Measurements from ENCODE around the gene THSD4. TPM values are rescaled to one million over a fixed set of nuclear protein-coding genes. Genes with fewer than 3 reads are reported as not detected.

The THSD4 gene
- polyA plus RNA-seq, 1 donor from 2014 or later: 0.46 TPM

DNA sequence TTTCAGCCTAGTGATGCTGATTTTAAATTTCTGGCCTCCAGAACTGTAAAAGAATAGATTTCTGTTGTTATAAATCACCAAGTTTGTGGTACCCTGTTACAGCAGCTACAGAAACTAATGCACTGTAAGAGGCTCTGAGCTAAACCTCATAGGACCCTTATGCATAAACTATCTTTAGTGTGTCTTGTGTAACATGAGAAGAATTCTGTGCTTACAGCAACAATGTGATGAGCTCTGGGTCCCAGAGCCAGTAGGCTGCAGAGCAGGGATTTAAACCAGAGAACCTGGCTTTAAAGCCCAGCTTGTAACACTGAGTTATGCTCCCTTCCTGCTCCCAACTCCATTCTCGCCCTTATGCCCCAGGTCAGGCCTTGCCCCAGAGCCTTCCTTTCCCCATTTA is 113.1 kb downstream of the THSD4 start:
- no peak overlapping the region for H3K4me2 ChIP-seq (ENCODE audit: low read length)
- H3K9me3 ChIP-seq (ENCODE audit: low read length): no peaks in the 10 kb centered on the region
- no peak overlapping the region for H2AFZ ChIP-seq (ENCODE audit: low read depth, low read length)
- no peaks in the 10 kb centered on the region for H3F3A ChIP-seq (ENCODE audit: insufficient read depth, low read length, poor library complexity, severe bottlenecking)
- no peaks in the 10 kb centered on the region for H3K36me3 ChIP-seq (ENCODE audit: insufficient read depth, low read length)
- no peaks in the 10 kb centered on the region for H3K79me2 ChIP-seq (replicated peaks; ENCODE audit: insufficient read depth, low read length)
- no peaks in the 10 kb centered on the region for H4K20me1 ChIP-seq (ENCODE audit: insufficient read depth)
- H3K4me3 ChIP-seq (ENCODE audit: low read length): no peak overlapping the region
- H3K27ac ChIP-seq (ENCODE audit: low read length): no peak overlapping the region
- TF ChIP-seq TAF1 (IDR thresholded peaks at IDR 0.05; ENCODE audit: low read depth): no peak
- TF ChIP-seq POLR2AphosphoS5 (IDR thresholded peaks at IDR 0.05): no peak
- TF ChIP-seq EP300 (conservative IDR thresholded peaks at IDR 0.05; ENCODE audit: poor library complexity, severe bottlenecking): no peak
- no peak for TF ChIP-seq RAD21 (conservative IDR thresholded peaks at IDR 0.05)
- TF ChIP-seq SMC3 (conservative IDR thresholded peaks at IDR 0.05; ENCODE audit: poor library complexity): no peak
- no peak for TF ChIP-seq MXI1 (conservative IDR thresholded peaks at IDR 0.05; ENCODE audit: poor library complexity, severe bottlenecking)
- TF ChIP-seq, protein P1, sequence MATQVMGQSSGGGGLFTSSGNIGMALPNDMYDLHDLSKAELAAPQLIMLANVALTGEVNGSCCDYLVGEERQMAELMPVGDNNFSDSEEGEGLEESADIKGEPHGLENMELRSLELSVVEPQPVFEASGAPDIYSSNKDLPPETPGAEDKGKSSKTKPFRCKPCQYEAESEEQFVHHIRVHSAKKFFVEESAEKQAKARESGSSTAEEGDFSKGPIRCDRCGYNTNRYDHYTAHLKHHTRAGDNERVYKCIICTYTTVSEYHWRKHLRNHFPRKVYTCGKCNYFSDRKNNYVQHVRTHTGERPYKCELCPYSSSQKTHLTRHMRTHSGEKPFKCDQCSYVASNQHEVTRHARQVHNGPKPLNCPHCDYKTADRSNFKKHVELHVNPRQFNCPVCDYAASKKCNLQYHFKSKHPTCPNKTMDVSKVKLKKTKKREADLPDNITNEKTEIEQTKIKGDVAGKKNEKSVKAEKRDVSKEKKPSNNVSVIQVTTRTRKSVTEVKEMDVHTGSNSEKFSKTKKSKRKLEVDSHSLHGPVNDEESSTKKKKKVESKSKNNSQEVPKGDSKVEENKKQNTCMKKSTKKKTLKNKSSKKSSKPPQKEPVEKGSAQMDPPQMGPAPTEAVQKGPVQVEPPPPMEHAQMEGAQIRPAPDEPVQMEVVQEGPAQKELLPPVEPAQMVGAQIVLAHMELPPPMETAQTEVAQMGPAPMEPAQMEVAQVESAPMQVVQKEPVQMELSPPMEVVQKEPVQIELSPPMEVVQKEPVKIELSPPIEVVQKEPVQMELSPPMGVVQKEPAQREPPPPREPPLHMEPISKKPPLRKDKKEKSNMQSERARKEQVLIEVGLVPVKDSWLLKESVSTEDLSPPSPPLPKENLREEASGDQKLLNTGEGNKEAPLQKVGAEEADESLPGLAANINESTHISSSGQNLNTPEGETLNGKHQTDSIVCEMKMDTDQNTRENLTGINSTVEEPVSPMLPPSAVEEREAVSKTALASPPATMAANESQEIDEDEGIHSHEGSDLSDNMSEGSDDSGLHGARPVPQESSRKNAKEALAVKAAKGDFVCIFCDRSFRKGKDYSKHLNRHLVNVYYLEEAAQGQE (IDR thresholded peaks at IDR 0.05; ENCODE audit: borderline replicate concordance): no peak
- TF ChIP-seq EZH2 (IDR thresholded peaks at IDR 0.05; ENCODE audit: borderline replicate concordance, insufficient read depth, low read length, poor library complexity, severe bottlenecking): no peak
- TF ChIP-seq, protein P2, sequence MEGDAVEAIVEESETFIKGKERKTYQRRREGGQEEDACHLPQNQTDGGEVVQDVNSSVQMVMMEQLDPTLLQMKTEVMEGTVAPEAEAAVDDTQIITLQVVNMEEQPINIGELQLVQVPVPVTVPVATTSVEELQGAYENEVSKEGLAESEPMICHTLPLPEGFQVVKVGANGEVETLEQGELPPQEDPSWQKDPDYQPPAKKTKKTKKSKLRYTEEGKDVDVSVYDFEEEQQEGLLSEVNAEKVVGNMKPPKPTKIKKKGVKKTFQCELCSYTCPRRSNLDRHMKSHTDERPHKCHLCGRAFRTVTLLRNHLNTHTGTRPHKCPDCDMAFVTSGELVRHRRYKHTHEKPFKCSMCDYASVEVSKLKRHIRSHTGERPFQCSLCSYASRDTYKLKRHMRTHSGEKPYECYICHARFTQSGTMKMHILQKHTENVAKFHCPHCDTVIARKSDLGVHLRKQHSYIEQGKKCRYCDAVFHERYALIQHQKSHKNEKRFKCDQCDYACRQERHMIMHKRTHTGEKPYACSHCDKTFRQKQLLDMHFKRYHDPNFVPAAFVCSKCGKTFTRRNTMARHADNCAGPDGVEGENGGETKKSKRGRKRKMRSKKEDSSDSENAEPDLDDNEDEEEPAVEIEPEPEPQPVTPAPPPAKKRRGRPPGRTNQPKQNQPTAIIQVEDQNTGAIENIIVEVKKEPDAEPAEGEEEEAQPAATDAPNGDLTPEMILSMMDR (IDR thresholded peaks at IDR 0.05; ENCODE audit: poor library complexity, severe bottlenecking): no peak
- H3K27me3 ChIP-seq (ENCODE audit: insufficient read depth, low read depth, low read length): no peaks in the 10 kb centered on the region
- no peak overlapping the region for H3K9ac ChIP-seq (ENCODE audit: low read length)
- H3K9me2 ChIP-seq (ENCODE audit: insufficient read depth, low read length): no peaks in the 10 kb centered on the region

DNA sequence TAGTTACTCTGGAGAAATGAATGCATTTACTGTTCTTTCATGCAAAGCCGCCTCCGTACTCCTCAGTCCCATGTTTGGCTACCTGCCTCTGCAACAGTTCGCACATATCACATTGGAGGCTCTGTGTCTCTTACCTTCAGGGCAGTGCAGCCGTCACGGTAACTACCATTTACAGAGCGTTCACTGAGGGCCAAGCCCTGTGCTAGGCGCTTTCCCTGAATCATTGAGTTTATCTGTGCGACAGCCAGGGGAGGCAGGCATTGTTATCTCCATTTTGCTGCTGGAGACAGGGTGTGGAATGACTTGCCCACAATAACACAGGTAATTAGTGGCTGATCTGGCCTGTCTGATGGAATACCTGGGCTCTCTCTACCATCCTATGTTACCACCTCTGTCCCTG is 115.0 kb downstream of the THSD4 start:
- Histone ChIP-seq H4K20me1 (ENCODE audit: insufficient read depth) (no peaks in the 10 kb centered on the region), H3K27ac (ENCODE audit: low read length) (no peak overlapping the region), H3K9ac (ENCODE audit: low read length) (no peak overlapping the region), H3K79me2 (replicated peaks; ENCODE audit: insufficient read depth, low read length) (no peaks in the 10 kb centered on the region), H3K27me3 (ENCODE audit: insufficient read depth, low read depth, low read length) (no peaks in the 10 kb centered on the region), H3F3A (ENCODE audit: insufficient read depth, low read length, poor library complexity, severe bottlenecking) (no peaks in the 10 kb centered on the region), H3K9me2 (ENCODE audit: insufficient read depth, low read length) (no peaks in the 10 kb centered on the region), H3K9me3 (ENCODE audit: low read length) (no peaks in the 10 kb centered on the region), H3K36me3 (ENCODE audit: insufficient read depth, low read length) (no peaks in the 10 kb centered on the region), H2AFZ (ENCODE audit: low read depth, low read length) (no peak overlapping the region), H3K4me3 (ENCODE audit: low read length) (no peak overlapping the region), H3K4me2 (ENCODE audit: low read length) (no peak overlapping the region)
- TF ChIP-seq EP300 (conservative IDR thresholded peaks at IDR 0.05; ENCODE audit: poor library complexity, severe bottlenecking): no peak
- TF ChIP-seq SMC3 (conservative IDR thresholded peaks at IDR 0.05; ENCODE audit: poor library complexity): no peak
- TF ChIP-seq TAF1 (IDR thresholded peaks at IDR 0.05; ENCODE audit: low read depth): no peak
- no peak for TF ChIP-seq MXI1 (conservative IDR thresholded peaks at IDR 0.05; ENCODE audit: poor library complexity, severe bottlenecking)
- no peak for TF ChIP-seq RAD21 (conservative IDR thresholded peaks at IDR 0.05)
- TF ChIP-seq, protein P2 (IDR thresholded peaks at IDR 0.05; ENCODE audit: poor library complexity, severe bottlenecking): no peak
- no peak for TF ChIP-seq POLR2AphosphoS5 (IDR thresholded peaks at IDR 0.05)
- TF ChIP-seq EZH2 (IDR thresholded peaks at IDR 0.05; ENCODE audit: borderline replicate concordance, insufficient read depth, low read length, poor library complexity, severe bottlenecking): no peak
- TF ChIP-seq, protein P1 (IDR thresholded peaks at IDR 0.05; ENCODE audit: borderline replicate concordance): no peak

Measured in neural cell (in vitro differentiated cells).